Measurements from ENCODE around the gene ACTG1. TPM values are rescaled to one million over a fixed set of nuclear protein-coding genes. Genes with fewer than 3 reads are reported as not detected.

ACTG1 gene
- total RNA-seq, 4 donors from 2014 or later: 2,372 to 2,875 (median 2,670) TPM

GRCh38 chr17:81513372-81513752 is 763 bp upstream of the ACTG1 start:
- Histone ChIP-seq H3K27me3 (no peaks in the 10 kb centered on the region), H3K9me3 (no peaks in the 10 kb centered on the region), H3K36me3 (peaks cover 0 to 41% (median 17%) of the 10 kb centered on the region in 3 donors), H3K4me1 (peaks cover 0 to 54% (median 44%) of the 10 kb centered on the region in 4 donors), H3K27ac (peak overlapping the region; percentile 96 to 100 (median 100)), H3K4me3 (peak overlapping the region; percentile 86 to 96 (median 92))
- 0 to 1% methylated on average over 6 to 23 of the region's 23 CpGs for WGBS, 2 donors
- TF ChIP-seq EP300 (IDR thresholded peaks at IDR 0.05) (peak in 1 of 2 donors; percentile 2), CTCF (IDR thresholded peaks at IDR 0.05) (no peak)
- DNase-seq (ENCODE audit: low spot score in 2 of 2): peak; percentile 58 to 66

GRCh38 chr17:81511804-81512561 is 616 bp downstream of the ACTG1 start:
- Histone ChIP-seq H3K4me3 (peak overlapping the region; percentile 90 to 96 (median 95)), H3K27me3 (no peaks in the 10 kb centered on the region), H3K4me1 (peaks cover 0 to 42% (median 31%) of the 10 kb centered on the region in 4 donors), H3K27ac (peak overlapping the region; percentile 91 to 100 (median 95)), H3K36me3 (peaks cover 0 to 48% (median 17%) of the 10 kb centered on the region in 3 donors), H3K9me3 (no peaks in the 10 kb centered on the region)
- WGBS, 2 donors: 0% methylated on average over 31 to 41 of the region's 62 CpGs
- DNase-seq (ENCODE audit: low spot score in 2 of 2): no peak
- TF ChIP-seq EP300 (IDR thresholded peaks at IDR 0.05): no peak
- TF ChIP-seq POLR2A (IDR thresholded peaks at IDR 0.05): no peak
- TF ChIP-seq CTCF (IDR thresholded peaks at IDR 0.05): no peak

- Histone ChIP-seq H3K36me3 (peaks cover 0 to 48% (median 17%) of the 10 kb centered on the region in 3 donors), H3K27me3 (no peaks in the 10 kb centered on the region), H3K4me3 (peak overlapping the region; percentile 90 to 96 (median 95)), H3K4me1 (peaks cover 0 to 37% (median 27%) of the 10 kb centered on the region in 4 donors), H3K27ac (peak overlapping the region; percentile 91 to 100 (median 95)), H3K9me3 (no peaks in the 10 kb centered on the region)
- DNase-seq (ENCODE audit: low spot score in 2 of 2): no peak
- 1% methylated on average over 9 of the region's 9 CpGs for WGBS, 2 donors
- TF ChIP-seq POLR2A (IDR thresholded peaks at IDR 0.05) (no peak), EP300 (IDR thresholded peaks at IDR 0.05) (no peak), CTCF (IDR thresholded peaks at IDR 0.05) (no peak)
These were observed 1.1 kb downstream of the ACTG1 start for GRCh38 chr17:81511554-81511803.

- peaks cover 0 to 31% (median 22%) of the 10 kb centered on the region in 4 donors for H3K4me1 ChIP-seq
- no peak for DNase-seq (ENCODE audit: low spot score in 2 of 2)
- 0% methylated on average over 17 to 29 of the region's 48 CpGs for WGBS, 2 donors
- TF ChIP-seq POLR2A (IDR thresholded peaks at IDR 0.05) (no peak), EP300 (IDR thresholded peaks at IDR 0.05) (peak in 1 of 2 donors; percentile 13)
- H3K27ac ChIP-seq: peak overlapping the region; percentile 91 to 100 (median 95)
- peaks cover 0 to 48% (median 17%) of the 10 kb centered on the region in 3 donors for H3K36me3 ChIP-seq
- H3K9me3 ChIP-seq: no peaks in the 10 kb centered on the region
- H3K4me3 ChIP-seq: peak overlapping the region; percentile 90 to 96 (median 95)
- no peaks in the 10 kb centered on the region for H3K27me3 ChIP-seq
These were observed 1.6 kb downstream of the ACTG1 start for GRCh38 chr17:81510785-81511553.

- H3K4me1 ChIP-seq: peaks cover 0 to 24% (median 16%) of the 10 kb centered on the region in 4 donors
- H3K27ac ChIP-seq: peak overlapping the region; percentile 19 to 100 (median 95)
These were observed 2.4 kb downstream of the ACTG1 start for GRCh38 chr17:81509972-81510784.

More at GRCh38 chr17:81509972-81510784, 2.4 kb downstream of the ACTG1 start:
- DNase-seq (ENCODE audit: low spot score in 2 of 2): no peak
- TF ChIP-seq EP300 (IDR thresholded peaks at IDR 0.05) (no peak), CTCF (IDR thresholded peaks at IDR 0.05) (no peak), POLR2A (IDR thresholded peaks at IDR 0.05) (no peak)
- H3K36me3 ChIP-seq: peaks cover 0 to 48% (median 17%) of the 10 kb centered on the region in 3 donors
- H3K9me3 ChIP-seq: no peaks in the 10 kb centered on the region
- WGBS, 2 donors: 2 to 6% methylated on average over 22 of the region's 22 CpGs
- H3K27me3 ChIP-seq: no peaks in the 10 kb centered on the region
- peak overlapping the region; percentile 90 to 96 (median 95) for H3K4me3 ChIP-seq
